GM12874 (cell line): ENCODE data around the gene KCNQ4.

Experiments used
- TF ChIP-seq, protein P1 (sequence below): IDR thresholded peaks from 2 replicates; pipeline ENCODE4 v1.5.1; 2011; ENCODE audit warnings: low read depth, mild to moderate bottlenecking, control low read depth, low read length, moderate library complexity; ENCODE audit not compliant: insufficient read depth

KCNQ4 gene

DNA sequence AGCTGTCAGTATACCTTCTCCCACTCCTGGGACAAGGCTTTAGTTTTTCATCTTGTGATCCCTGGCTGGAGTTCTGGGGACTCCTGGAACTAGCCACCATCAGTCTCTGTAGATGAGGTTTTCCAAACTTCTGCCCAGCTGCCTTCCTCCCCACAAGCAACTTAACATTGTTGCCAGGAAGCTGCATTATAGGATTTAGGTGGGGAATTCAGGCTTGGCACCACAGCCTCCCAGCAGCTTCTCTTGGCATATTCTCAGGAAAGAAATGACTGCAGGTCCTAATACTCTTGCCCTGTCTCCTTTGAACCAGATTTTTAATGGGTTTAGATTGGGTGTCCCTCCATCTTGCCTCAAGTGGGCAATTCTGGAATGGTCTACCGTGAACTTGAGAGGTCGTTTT, 18.6 kb upstream of the KCNQ4 start:
- TF ChIP-seq, protein P1, sequence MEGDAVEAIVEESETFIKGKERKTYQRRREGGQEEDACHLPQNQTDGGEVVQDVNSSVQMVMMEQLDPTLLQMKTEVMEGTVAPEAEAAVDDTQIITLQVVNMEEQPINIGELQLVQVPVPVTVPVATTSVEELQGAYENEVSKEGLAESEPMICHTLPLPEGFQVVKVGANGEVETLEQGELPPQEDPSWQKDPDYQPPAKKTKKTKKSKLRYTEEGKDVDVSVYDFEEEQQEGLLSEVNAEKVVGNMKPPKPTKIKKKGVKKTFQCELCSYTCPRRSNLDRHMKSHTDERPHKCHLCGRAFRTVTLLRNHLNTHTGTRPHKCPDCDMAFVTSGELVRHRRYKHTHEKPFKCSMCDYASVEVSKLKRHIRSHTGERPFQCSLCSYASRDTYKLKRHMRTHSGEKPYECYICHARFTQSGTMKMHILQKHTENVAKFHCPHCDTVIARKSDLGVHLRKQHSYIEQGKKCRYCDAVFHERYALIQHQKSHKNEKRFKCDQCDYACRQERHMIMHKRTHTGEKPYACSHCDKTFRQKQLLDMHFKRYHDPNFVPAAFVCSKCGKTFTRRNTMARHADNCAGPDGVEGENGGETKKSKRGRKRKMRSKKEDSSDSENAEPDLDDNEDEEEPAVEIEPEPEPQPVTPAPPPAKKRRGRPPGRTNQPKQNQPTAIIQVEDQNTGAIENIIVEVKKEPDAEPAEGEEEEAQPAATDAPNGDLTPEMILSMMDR: no peak

DNA sequence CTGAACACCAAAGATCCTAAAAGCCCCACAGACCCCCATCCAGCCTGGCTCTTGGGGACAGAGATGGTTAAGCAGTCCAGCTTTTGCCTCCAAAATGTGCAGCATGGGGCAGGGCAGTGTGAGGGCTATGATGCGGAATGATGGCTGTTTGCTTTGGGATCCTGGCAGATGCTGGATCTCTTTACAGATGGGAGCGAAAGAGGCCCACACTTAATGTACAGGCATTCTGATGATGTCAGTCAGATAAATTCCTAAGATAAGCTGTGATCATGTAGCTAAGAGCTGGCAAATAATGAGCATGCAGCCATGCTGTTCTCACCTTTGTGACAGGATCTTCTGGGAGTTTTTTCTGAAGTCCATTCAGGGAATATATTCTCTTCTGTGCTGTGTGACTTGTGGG, 17.6 kb upstream of the KCNQ4 start:
- TF ChIP-seq, protein P1: no peak

GRCh38 chr1:40766560-40766959, 17.0 kb upstream of the KCNQ4 start:
- TF ChIP-seq, protein P1: no peak

DNA sequence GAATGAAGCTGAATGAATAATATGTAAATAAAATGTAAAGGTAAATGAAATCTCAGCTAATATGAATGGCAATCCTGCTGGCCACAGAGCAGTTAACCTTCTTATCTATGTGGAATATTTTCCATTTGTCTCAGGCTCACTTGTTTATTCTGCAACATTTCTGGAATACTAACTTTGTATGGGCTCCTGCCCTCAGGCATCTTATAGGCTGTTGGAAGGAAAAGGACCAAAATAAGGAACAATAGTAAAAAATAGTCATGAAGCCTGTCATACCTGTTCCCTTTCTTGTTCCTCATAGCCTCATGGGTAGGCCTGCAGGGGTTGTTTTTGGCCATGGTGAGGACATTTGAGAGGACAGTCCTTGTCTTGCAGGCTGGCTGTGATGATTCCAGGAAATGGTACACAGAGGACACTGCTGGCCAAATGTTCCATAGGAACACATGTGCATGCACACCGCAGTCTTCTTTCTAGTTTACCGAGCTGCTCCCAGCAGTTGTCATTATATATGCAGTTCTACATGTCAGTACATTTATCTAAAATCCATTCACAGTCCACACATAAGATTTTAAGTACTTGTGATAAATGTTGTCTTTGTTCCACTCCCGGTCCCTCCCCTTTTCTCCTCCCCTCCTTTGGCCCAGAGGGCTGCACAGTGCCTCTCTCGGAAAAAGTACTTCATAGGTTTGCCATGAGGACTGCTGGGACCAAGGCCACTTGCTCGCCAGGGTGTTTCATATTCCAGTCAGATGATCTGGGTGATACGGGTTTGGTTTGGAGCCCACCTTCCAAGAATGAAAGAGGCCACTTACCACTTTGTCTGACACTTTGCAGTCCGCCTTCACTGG, 15.2 kb upstream of the KCNQ4 start:
- TF ChIP-seq, protein P1: no peak

DNA sequence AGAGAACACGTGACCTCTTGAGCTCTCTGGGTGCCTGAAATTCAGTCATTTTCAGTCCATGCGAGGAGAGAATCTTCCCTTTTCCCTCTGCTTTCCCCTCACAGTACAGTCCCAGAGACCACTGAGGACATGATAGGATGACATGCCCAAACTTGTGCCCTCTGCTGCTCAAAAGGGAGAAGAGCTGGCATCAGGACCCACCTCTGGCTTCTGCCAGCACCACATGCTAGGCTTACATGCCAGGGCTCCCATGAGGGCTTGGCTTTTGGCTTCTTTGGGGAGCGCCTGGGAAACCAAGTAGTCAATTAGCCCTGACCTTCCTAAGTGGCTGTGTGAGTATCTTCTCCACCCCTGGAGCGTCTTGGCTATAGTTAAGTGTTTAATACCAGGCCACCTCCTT, 13.8 kb upstream of the KCNQ4 start:
- TF ChIP-seq, protein P1: peak; percentile 29

DNA sequence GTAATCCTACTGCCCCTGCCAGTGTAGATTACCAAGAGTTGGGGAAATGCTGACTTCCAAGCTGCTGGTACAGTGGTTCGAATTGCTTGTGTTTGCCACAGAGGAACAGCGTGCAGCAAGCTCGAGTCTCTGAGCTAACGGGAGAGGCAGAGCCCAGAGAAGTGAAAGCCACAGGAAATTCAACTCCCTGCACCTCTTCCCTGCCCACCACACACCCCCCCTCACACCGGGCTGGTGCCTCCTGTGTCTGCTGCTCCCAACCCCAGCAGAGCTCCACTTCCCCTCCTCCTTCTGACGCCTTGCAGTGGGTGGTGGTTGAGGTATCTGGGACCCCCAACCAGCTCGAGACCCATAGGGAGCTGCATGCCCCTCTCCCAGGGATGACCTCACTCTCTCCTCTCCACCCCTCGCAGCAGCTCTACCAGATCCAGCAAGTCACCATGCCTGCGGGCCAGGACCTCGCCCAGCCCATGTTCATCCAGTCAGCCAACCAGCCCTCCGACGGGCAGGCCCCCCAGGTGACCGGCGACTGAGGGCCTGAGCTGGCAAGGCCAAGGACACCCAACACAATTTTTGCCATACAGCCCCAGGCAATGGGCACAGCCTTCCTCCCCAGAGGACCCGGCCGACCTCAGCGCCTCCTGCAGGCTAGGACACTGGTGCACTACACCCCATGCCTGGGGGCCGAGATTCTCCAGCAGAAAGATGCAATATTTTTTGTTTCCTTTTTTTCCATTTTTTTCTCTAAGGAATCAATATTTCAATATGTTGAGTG, 13.1 kb upstream of the KCNQ4 start:
- TF ChIP-seq, protein P1: no peak

DNA sequence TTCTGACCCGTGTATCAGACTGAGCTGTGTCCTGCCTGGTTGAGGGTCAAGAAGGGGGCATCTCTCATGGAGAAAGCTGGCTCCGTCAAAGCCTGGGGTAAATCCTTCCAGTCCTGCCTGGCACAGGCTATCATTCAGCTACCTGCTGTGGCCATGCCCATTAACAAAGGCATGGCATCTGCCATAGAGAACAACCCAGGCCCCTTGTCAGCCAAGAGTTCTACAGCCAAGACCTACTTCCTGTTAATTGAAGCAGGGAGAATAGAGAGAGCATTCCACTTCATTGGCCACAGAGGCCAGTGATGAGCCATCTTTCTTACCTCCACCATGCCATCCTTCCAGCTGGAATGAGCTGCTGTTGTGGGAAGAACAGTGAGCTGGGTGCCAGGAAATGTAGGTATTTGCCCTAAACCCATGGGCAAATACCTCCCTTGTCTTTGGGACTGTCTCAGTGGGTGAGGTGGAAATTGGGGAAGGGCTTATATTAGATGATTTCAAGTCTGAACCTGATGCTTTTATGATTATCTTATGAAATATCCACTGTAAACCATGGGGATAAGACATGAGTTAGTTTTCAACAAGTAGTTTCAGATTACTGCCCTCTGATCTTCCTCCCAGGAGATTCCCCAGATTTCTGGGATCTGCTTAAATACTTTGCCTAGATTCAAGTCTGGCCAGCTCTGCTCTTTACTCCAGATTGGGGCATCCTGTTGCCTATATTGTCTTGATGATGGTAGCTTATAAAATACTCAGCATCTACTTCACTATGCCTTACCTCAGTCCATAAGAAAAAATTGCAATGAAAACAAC, 11.2 kb upstream of the KCNQ4 start:
- TF ChIP-seq, protein P1: no peak
